ENCODE measurements around the gene PSMB10.

The PSMB10 gene

DNA sequence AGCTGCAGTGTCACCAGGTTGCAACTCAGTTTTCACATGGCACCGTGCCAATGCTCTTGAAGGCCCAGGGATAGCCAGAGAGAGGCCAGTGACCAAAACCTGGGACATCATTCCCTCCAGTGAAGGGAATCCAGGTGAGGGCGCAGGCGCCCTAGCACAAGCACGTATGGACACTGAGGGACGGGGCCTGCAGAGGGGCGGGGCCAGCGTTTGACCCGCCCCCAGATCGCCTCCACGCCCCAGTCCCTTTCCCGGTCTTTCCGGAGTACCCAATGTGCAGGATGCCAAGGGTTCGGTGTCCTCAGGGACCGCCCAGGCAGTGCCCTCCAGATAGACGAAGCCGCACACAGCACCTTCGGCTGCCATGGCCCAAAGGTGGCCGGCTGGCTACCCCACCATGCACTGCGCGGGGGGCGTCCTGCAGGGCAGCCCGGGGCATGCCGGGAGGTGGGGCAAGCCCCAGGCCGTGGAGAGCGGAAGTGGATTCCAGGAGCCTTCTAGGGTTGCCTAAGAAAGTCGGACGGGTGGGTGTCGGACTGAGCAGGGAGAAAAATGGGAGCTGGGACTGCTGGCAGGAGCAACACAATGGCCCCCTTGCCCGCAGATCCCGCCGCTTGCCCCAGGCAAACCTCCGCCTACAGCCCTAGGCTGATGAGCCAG lies 27.1 kb upstream of the PSMB10 start:
- DNase-seq = no peak

DNA sequence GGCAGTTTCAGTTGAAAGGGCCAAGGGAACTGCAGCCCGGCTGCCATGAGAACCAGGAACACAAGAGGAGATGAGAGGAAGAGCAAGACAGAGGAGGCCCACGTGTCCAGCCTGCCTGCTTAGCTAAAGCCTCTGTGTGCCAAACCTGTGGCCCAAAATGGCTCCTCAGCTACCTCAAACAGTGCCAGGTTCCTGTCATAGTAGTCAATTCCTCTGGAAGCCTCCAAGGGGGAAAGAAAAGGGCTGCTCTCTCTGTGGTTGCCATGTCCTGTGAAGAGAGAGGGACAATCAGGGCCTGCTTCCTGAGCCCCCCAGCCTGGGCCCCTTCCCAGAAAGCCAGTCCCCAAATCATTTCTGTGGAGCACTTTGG lies 26.6 kb upstream of the PSMB10 start:
- DNase-seq = no peak

DNA sequence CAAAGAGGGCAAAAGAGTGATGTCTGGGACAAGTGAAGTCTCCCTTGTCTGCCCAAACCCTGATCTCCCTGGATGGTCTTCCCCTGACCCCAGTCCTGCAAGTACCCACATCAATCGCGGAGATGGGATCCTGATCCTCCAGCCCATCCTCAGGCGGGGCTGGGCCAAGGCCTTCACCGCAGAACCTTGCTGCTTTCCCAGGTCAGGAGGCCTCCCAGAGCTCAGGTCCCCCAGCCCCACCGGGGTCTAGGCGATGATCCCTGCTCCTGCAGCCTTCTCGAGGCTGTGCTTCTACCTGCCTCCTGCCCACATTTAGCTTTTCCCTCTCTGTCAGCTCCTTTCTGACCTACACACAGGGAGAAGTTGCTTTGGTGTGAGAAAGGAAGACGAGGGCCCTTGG lies 25.5 kb upstream of the PSMB10 start:
- no peak for DNase-seq

GRCh38 chr16:67961551-67961957 lies 24.9 kb upstream of the PSMB10 start:
- DNase-seq = no peak

- no peak for DNase-seq
Observed at GRCh38 chr16:67959536-67960329, 23.1 kb upstream of the PSMB10 start.

- DNase-seq = no peak
Observed at GRCh38 chr16:67957622-67958021, 21.0 kb upstream of the PSMB10 start.

GRCh38 chr16:67954421-67955196 lies 18.0 kb upstream of the PSMB10 start:
- DNase-seq = no peak

DNA sequence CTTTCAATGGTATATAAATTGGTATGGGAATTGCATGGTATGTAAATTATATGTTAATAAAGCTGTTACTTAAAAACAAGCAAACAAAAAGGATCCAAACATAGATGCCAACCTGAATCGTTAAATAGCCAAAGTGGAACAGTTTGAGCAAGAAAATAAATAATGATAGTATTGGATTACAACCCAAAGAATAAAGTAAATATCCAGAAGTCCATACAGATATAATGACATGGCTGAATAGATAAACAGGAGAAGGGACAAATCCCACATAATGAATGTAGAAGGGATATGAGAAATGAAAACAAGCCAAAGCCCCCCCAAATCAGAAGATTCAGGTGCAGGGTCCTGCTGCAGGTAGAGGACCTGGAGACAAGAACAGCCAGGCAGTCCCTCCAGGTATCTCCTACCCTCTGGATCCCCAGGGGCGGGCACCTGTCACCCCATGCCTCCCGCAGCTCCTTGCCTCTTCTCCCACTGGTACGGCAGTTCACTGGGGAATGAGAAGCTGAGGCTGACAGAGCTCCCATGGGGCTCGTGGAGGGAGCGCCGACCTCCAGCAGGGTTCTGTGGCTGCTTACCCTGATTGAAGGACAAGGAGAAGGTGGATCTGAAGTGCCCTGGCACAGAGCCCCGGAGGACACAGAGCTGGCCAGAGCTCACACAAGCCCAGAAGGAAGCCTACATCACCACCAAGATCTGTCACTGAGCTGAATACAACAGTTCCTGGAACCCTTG lies 17.2 kb upstream of the PSMB10 start:
- no peak for DNase-seq

DNA sequence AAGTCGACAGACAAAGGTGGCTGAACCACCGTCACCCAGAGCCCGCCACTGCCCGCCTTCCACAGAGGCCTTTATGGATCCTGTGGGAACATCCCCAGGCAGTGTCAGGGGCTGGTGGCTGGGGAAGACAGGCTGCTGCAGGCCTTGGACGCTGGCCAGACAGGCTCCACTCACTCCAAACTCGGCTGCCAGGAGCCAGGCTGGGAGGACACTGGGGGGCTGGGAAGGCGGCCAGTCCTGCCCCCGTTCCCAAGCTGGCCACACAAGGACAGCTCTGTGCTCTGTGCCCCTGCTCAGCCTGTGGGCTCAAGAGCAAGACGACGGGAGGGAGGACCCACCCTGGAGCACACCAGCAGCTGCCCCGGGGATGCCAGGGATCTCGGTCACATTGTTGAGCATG lies 14.8 kb upstream of the PSMB10 start:
- no peak for DNase-seq

- DNase-seq = no peak
Observed at GRCh38 chr16:67950335-67950843, 13.7 kb upstream of the PSMB10 start.

GRCh38 chr16:67949645-67950044 lies 13.0 kb upstream of the PSMB10 start:
- no peak for DNase-seq

- DNase-seq = no peak
Observed at GRCh38 chr16:67948015-67948414, 11.4 kb upstream of the PSMB10 start.

DNA sequence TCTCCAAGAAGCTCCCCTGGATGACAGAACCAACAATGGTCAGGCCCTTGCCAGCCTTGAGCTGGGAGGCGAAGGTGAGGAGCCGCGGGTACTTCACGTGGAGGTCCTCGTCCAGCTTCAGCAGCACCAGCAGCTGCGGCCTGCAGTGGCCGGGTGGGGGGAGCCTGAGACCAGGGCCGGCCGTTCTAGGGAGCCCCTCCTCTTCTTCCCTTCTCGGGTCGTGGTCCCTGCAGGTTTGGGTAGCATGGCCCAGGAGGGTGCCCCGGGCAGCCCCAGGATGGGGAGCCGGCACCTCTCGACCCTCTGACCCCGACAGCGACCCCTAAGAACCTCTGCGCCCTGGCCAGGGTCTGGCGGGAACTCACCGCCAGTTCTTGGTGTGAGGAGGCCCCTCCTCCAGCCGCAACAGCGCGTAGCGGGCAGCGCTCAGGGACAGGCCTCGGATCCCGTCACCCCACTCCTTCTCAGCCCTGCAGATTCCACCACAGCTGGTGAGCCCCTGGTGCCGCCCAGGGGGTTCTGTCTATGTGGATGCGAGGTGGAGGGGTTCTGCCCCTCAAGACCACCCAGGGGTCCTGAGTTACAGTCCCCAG lies 10.4 kb upstream of the PSMB10 start:
- DNase-seq = no peak

GRCh38 chr16:67946128-67946569 lies 9.5 kb upstream of the PSMB10 start:
- no peak for DNase-seq

GRCh38 chr16:67945392-67945933 lies 8.8 kb upstream of the PSMB10 start:
- DNase-seq = no peak

GRCh38 chr16:67944690-67945391 lies 8.2 kb upstream of the PSMB10 start:
- DNase-seq = no peak

- no peak for DNase-seq
Observed at GRCh38 chr16:67943619-67944504, 7.2 kb upstream of the PSMB10 start, which contains the start of gene LCAT. Gene LCAT, minus strand, starts transcription at chr16:67944120. Its CDS starts 19 bp downstream, at chr16:67944101.

DNA sequence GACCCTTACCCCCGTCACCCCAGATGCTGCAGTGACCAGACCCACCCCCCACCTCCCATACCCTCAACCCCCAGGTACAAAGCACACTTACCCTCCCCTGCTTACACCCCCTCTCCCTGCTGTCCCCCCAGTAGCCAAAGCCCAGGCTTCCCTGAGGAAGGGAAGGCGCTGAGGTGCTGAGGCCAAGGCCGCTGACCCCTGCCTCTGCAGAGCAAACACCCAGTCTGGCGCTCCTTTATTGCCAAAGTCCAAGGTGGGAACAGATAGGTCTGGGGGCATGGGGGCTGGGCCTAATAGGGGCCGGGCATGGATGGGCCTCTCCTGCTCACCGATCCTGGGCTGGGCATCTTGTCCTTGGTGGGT lies 6.6 kb upstream of the PSMB10 start:
- DNase-seq = no peak

- no peak for DNase-seq
Observed at GRCh38 chr16:67942510-67943255, 6.0 kb upstream of the PSMB10 start.

GRCh38 chr16:67942200-67942509 lies 5.5 kb upstream of the PSMB10 start:
- no peak for DNase-seq
